DMS153 (cell line): ENCODE data around the gene STARD3.

Experiments
- DNase-seq: peaks from one replicate; lab custom pipeline; 2025; lab: John Stamatoyannopoulos, UW

Gene STARD3

DNA sequence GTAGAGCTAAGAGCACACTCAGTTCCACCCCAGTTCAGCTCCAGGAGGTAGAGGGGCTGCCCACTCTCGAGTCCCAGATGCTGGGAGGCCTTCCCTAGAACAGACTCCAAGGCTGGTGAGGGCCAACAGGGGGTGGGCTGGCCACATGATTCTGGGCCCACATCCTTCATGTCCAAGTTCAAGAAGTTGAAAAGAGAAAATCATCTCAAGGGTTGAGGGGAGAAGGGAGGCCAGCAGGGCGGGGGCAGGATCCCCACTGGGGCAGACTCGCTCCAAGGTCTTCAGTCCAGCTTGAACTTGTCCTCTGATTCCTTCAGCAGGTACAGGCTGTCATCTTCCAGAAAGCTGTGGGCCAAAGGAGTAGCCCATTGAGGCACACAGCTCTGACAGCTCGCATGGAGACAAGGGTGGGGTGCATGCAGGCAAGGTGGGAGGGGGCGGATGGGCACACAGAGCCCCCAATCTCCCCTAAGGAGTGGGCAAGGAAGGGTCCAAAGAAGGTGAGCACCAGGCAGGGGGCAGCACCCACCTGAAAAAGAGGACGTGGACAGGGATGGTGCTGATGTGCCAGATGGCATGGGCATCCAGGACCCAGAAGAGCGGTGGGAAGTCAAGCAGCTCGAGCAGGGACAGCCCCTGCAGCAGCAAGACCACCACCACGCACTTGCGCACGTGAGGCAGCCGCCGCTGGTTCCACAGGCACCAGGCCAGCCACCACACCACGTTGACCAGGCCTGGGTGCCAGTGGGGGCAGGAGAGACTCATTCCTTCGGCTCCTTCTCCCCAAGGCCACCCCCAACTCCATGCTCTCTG, 35.8 kb downstream of the STARD3 start:
- no peak for DNase-seq

DNA sequence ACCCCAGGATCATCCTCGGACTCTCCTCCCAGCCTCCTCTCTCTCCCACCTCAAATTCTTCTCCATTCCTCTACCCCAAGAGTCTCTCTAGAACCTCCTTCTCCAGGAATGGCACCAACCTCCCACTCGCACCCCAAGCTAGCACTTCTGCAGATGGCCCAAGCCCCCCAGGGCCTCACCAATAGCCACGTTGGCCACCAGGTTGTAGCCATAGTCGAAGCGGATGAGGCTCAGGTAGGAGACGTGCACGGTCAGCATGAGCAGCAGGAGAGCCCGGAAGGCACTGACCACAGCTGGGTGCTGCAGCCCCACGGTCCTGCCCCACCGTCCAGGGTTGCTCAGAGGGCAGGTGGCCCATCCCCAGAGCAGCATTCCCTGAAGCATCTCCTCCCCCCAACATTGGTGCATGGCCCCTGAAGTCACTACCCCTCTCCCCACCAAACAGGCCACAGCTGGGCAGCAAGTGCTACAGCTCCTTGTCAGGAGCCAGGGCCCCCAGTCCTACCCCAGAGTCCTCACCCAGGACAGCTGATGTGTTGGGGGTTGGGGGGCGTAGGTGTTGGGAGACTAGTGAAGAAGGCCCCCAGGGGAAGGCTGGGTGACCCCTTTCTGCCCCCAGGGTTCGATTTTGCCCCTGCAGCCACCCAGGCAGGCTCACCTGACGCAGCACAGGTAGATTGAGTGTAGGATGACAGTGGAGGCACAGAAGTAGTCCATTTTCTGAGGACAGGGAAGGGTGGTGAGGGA, 36.6 kb downstream of the STARD3 start:
- DNase-seq = no peak

DNA sequence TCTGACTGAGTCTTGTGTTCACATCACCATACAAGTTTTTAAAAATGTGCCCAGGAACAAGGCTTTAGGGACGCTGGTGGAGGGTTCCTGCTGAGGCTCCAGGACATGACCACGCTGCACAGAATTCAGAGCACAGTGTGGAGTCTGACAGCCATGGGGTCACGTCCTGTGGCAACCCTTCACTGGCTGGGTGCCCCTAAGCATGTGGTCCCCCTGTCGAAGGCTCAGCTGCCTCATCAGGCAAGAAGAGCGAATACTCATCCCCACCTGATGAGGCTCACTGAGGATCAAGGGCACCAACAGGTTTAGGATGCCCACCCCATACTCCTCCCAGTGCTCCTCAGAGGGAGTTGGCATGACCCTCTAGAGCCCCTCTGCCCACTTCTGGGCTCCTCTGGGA, 37.2 kb downstream of the STARD3 start:
- DNase-seq = no peak

DNA sequence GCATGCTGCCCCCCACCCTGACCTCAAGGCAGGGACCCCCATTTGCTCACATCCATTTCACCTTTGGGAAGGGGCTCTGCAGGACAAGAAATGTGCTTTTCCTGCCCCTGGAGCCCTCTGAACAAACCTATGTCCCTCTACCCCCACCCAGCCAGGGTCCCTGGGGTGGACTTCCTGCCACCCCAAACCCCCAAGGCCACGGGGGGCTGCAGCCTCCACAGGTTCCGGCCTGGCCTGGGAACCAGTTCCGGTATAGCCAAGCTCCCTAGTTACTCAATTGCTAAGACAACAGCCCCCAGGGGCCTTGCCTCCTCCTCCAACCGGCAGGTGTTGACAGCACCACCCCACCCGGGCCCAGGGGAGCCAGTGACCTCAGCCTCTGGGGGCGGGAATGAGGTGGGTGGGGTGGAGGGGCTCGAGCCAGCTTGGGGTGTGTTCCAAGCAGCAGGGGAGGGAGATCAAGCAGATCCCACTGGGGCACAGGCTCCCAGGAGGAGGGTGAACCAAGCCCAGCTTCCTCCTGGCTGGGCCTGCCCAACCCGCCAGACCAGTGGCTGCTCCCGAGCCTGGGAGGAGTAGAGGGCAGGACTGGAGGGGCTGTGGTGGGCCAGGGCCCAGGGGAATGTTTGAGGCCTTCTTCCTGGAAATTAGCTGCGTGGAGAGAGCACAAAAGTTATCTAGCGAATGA, 37.9 kb downstream of the STARD3 start:
- DNase-seq = peak; percentile 74

DNA sequence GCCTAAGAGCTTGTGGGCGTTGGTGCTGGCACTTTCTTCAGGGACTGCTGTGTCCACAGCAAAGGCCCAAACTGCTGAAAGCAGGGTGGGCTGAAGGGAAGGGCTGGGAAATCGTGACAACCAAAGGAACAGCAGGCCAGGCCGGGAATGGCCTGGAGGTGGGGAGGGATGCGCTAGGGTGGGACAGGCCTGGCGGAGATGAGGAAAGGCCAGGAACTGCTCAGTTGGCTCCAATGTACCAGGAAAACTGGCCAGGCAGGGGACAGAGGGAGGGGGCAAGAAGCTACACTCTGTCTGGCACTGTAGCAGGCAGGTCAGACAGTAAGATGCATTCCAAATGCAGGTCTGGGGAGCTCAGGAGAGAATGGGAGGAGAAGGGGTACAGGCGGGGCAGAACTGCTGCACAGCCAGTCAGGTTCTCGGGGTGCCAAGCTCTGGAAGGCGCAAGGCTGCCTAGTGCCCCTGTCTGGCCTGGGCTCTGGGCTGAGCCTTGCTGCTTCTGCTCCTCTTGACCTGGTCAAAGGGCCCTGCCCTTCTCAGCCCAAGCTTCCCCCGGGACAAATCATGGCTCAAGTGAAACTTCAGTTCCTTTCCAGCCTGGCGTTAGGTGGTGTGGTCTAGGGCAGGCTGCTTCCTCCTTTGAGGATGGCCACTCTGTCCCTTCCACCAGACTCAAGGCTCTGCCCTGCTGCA, 38.6 kb downstream of the STARD3 start:
- no peak for DNase-seq

DNA sequence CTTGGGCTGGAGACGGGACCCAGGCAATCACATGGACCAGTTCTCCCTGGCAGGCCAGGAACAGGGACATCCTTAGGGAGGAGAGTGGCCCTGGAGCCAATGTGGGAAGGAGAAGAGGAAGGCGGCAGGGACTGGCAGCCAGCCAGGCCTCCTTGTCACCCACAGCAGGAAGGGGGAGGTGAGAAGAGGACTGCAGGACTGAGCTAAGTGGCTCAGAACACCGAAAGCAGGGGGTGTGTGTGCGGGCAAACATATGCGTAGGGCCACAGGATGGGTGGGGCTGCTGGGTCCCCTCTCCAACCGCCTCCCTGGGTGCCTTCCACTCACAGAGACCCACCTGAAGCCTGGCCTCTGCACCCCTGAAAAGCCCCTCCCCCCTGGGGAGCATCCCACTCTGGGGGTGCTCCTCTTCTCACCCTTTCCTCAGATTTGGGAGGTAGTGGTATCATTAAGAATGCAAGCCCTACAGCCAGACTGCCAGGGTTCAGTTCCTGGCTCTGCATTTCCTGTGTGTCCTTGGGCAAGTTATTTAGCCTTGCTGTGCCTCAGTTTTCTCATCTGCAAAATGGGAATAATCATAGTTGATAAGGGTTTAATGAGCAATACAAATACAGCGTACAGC, 39.4 kb downstream of the STARD3 start:
- DNase-seq = peak; percentile 75

DNA sequence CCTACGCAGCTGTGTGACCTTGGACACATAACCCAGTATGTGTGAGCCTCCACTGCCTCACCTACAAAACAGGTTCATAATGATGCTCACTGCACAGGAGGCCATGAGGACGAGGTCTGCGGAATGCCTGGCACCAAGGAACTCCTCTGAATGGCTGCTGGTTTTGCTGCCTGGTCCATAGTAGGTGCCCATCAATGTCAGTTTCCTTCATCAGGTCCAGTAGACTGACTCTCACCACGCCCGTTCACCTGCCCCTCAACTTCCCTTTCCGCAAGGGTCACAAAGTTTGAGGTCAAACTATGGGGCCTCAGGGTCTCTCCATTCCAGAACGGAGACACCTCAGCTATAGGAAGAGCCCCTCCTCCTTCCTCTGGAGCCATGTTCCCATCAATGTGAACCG, 40.1 kb downstream of the STARD3 start:
- no peak for DNase-seq

DNA sequence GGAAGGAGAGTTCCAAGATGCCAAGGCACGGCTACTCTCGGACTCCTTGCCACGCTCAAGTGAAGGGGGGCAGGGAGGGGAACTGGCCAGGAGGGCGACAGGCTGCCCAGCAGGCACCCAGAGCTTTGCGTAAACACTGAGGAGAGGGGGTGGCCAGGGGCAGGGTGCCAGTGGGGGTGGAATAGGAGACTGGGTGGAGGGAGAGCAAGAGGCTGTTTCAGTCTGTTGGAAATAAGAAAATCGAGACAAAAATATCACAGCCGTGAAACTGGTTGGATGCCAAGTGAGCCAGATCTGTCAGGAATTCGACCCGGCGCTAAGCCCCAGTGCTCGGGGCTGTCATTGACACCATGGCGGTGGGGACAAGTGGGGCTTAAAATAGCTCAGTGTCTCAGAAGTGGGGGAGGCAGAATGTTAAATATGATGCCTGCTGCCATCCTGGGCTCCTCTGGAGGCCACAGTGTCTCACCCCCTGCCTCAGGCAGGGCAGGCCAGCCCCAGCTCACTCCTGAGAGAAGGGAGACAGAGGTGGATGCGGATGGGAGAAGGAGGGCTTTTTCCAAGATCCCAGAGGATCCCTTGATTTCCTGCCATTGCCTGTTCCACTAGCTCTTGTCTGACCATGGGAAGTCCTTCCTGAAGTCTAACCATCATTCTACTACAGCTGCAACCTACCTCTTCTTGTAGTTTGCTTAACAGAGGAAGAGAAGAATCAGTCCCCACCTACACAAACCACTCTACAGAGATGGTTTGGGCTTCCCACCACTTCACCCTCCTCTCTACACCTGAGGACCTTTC, 40.8 kb downstream of the STARD3 start:
- no peak for DNase-seq

DNA sequence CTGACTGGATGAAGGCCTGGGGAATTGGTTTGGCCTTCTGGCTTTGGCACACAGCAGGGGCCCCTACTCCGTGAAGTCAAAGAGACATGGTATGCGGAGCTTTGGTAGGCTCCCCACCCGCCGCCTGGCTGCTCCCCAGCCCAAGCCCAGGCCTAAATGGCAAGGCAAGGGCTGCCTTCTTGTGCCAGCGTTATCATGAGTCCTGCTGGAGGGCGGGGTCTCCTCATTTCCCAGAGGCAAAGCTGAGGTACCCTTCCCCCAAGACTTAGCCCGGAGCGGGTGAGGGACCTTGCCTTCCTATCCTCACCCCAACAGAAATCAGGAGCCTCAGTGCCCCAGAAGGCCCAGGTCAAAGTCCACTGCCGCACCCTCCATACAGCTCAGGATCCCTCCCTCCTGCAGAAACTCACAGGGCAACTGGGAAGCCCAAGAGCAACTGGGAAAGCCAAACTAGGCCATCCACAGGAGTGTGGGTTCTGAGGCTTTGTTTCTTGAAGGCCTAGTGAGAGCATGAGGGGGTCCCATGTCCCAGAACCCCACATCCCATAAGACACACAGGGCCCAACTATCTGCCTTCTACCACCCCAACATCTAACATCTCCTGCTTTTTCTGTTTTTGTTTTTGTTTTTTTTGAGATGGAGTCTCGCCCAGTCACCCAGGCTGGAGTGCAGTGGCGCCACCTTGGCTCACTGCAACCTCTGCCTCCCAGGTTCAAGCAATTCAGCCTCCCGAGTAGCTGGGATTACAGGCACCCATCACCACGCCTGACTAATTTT, 41.6 kb downstream of the STARD3 start:
- DNase-seq = no peak

DNA sequence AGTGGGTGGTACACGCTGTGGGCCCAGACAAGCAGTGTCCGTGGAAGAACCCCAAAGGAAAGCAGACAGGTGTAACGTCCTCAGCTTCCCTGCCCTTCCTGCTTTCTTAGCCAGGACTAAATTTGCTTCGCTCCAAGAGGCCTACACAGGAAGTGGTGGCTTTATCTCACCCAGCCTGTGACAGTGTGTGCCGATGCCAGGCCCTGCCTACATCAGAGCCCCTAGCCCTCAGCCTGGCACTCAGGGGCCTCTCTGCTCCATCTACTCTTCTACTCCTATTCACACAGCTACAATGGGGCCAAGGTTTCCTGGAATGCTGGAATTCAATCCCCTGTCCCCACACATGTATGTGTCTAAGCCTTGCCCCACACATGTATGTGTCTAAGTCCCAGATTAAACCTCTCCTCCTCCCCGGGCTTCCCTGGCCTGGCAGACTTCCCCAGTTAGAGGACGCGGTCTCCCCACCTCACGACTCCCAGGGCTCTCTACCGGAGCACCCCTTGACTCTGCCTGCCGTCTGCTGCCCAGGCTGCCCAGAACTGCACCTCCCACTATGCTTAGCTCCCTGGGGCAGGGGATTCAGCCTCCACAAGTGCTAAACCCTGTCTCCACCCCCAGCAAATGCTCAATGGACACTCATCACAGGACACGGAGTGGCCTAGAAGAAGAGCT, 42.7 kb downstream of the STARD3 start:
- no peak for DNase-seq

DNA sequence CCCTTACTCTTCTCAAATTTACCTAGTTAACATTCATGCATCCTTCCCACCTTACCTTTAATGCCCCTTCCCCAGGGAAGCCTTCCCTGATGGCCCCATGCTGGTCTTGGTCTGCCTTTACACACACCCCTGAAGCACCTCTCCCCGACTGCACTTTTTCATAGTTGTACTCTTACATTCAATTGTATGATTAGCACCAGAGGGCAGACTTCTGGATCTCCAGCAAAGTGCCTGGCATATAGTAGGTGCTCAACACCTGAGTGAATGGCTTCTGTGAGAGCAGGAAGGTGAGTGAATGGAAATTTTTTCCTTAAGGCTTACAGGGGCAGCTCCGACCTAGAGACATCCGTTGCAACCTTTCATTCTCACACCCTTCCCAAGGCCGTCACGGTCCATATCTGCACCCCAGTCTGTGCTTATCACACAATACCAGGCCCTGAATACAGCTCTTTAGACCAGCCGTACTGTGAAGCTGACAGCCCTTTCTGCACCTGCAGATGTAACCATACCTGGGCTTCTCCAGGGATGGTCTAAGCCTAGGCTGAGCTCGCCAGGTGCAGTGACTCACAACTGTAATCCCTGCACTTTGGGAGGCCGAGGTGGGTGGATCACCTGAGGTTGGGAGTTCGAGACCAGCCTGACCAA, 46.5 kb downstream of the STARD3 start:
- DNase-seq = no peak

DNA sequence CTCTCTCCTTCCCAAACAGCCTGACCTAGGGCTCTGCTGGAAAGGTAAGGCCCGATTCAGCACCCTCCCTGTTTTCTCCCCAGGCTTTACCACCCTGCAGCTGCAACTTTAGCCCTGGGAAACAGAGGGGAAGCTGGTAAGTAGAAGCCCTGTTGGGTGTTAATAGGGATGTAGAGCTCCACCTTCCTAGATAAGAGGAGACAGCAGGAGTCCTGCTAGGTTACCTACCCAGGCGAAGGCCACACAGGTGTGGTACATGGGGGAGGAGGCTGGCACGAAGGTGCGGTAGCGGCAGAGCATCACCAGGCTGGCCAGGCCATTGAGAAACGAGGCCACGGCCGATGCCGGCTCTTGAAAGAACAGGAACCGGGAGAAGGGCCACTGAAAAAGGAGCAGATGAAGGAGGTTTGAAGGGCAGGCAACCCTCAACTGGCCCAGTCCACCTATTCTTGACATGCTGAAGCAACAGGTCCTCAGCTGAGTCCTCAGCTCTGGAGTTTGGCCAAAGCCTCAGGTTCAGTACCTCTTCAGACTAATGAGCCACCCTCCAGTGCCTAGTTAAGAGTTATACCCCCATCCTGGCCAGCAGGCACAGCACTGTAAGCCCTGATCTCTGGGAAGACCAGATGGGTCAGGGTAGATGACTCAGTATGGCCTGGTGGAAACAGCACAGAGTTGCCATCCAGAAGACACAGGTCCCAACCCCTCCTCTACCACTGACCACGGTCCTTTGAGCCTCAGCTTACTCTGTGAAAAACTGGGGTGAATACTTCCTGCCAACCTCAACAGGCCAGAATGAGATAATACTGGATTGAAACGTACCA, 47.6 kb downstream of the STARD3 start:
- DNase-seq = no peak

DNA sequence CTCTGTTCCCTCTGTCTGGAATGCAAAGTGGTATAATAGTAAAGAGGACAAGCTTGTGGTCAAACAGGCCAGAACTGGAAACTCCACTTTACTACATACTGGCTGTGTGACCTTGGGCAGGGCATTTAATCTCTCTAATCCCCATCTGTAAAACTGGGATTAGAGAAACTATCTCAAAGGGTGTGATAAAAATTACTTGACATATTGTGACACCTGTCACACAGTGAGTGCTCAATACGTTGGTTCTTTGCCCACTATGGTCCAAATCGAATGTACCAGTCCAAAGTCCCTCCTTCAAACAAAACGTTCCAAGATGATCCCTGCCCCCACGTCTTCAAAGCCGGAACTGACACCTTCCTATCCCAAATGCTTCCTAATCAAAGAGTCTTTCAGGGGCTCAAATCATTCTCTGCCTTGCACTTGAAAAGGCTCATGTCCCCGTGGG, 50.2 kb downstream of the STARD3 start:
- DNase-seq = no peak

DNA sequence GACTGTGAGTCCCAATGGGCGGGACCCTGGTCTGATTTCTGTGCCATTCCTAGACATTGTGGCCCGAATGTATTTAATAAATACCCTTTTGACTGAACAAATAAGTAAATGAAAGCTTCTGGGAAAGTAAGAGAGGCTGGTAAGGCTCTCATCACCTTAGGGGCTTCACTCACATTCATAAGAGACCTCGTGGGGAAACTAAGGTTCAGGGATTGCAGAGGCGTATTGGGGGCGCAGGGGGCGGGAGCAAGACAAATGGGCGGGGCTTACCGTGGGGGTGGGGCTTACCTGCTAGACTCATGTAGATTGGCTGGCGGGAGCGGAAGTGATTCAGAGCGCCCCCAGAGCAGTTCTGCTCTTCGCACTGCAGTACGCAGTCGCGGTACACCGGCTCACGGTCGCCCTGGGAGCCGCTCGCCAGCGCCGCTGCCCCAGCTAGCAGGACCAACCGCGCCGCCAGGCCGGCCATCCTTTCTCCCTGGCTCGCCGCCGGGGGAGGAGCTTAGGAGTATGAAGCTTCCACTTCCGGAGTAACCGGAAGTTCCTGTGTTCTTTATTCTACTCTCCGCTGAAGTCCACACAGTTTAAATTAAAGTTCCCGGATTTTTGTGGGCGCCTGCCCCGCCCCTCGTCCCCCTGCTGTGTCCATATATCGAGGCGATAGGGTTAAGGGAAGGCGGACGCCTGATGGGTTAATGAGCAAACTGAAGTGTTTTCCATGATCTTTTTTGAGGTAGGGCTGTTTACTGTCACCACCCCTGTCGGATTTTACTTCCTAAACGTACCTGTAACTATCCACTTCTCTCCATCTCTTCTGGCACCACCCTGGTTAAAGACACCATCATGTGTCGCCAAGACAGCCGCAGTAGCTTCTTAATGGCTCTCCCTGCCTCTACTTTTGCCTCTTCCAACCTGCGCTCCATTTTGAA, 50.9 kb downstream of the STARD3 start, which contains the start of gene PGAP3:
PGAP3 (minus strand) TSS at position 512 of the 929 bp plus-strand sequence; CDS start at position 469, 43 bp downstream.
- DNase-seq = peak; percentile 88

DNA sequence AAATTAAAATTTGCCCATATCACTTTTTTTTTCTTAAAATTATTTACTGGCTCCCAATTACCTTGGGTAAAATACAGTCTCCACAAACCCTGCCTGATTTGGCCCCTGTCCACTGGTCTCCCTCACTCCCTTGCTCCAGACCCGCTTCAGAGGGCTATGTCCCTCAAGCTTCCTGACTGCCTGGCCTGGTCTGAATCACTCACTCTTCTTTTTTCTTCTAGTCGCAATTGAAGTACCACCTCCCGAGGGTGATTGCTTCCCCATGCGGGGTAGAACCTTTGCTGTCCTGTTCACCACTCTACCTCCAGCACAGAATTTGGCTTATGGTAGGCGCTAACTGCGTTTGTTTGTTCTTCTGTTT, 51.5 kb downstream of the STARD3 start:
- no peak for DNase-seq

DNA sequence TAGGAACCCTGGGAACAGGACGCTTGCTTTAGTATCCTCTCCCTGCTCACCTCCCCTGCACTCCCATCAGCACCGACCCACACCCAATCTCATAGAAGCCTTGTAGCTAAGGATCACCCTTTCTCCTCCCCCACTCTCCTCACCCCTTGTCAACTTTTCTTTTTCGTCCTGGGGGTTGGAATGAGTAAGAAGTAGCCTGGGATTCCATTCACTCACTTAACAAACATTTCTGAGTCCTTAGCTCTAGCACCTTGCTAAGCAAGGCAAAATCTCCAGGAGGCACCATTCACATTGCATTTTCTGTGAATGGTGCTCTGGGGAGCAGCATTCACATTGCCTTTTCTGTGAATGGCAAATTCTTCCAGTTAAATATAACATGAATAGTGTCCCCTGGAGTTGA, 52.0 kb downstream of the STARD3 start:
- DNase-seq = no peak

DNA sequence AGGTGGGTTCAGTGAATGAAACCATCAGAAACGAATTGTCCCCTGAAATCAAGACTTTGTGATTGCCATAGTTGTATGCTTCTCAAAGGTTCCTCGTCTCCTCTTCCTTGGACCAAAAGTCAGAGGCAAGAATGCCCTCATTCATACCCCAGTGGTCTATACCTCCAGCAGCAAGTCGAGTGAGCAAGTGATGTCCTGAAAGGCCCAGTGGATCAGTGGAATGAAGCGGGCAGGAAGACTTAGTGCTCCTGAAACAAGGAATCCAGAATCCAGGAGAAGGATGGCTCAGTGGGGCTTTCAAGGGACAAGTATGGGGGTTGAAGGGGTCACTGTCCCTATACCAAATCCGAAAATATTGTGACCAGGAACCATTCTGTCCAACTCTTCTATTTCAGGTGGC, 57.6 kb downstream of the STARD3 start:
- DNase-seq = no peak
